Measurements from ENCODE around the gene DIO1. TPM values are rescaled to one million over a fixed set of nuclear protein-coding genes. Genes with fewer than 3 reads are reported as not detected.

Gene DIO1
- total RNA-seq, 1 experiment from 2014 or later: 0.28 TPM

GRCh38 chr1:53889304-53890298 lies 4.4 kb upstream of the DIO1 start, which contains the start of gene YIPF1:
Gene YIPF1, minus strand, starts transcription at chr1:53889797. Its CDS starts 860 bp downstream, at chr1:53888937.
- Histone ChIP-seq H3K27me3 (ENCODE audit: control insufficient read depth, insufficient read depth, low read length) (no peaks in the 10 kb centered on the region), H3K4me3 (ENCODE audit: low read depth in 2 of 2, low read length in 2 of 2) (peak within 1 kb of the TSS; percentile 81 to 98), H3K9me3 (ENCODE audit: control insufficient read depth, insufficient read depth, low read depth, low read length) (no peaks in the 10 kb centered on the region), H3K27ac (ENCODE audit: low read length) (peak within 1 kb of the TSS; percentile 89), H3K36me3 (ENCODE audit: control insufficient read depth, insufficient read depth, low read length) (peaks cover 4% of the 10 kb centered on the region; the same call in 1 of the 2 replicates), H3K4me1 (ENCODE audit: control insufficient read depth, insufficient read depth, low read length) (peaks cover 12% of the 10 kb centered on the region)
- DNase-seq (ENCODE audit: low read depth, low spot score) (peak; percentile 43), ATAC-seq (peak; percentile 100)
- intact Hi-C loops (cut with micrococcal nuclease; ENCODE audit: unreplicated experiment) (no loop called here), in situ Hi-C loops (cut with HindIII; ENCODE audit: low pct_unique_long_range_greater_than_20kb, low sequenced_read_pairs) (no loop called here)
- CTCF ChIA-PET: interaction anchor here (0.6 kb wide), 1 partner anchor 39 kb away, joined by 11 read pairs; no protein-coding TSS in a partner anchor
- POLR2A ChIA-PET: no interaction called here
- no peak for TF ChIP-seq CTCF (IDR thresholded peaks at IDR 0.05)
- TF ChIP-seq REST (IDR thresholded peaks at IDR 0.05; ENCODE audit: insufficient read depth in 1 of 2, low read depth in 2 of 2, low read length in 1 of 2): no peak
- peak; percentile 87; the same call in 1 of the 2 replicates for TF ChIP-seq SIN3A (IDR thresholded peaks at IDR 0.05; ENCODE audit: borderline replicate concordance, insufficient read depth, low read depth, low read length)
- TF ChIP-seq POLR2AphosphoS5 (IDR thresholded peaks at IDR 0.05; ENCODE audit: low read depth, low read length): peak; percentile 69; the same call in 1 of the 2 replicates
- no peak for TF ChIP-seq TCF7L2 (IDR thresholded peaks at IDR 0.05; ENCODE audit: low read depth, low read length)
- BruUV-seq (replicated peaks): no TSS peak

- ChIA-PET CTCF (no interaction called here), POLR2A (no interaction called here)
- intact Hi-C loops (cut with micrococcal nuclease; ENCODE audit: unreplicated experiment) (no loop called here), in situ Hi-C loops (cut with HindIII; ENCODE audit: low pct_unique_long_range_greater_than_20kb, low sequenced_read_pairs) (no loop called here)
- DNase-seq (ENCODE audit: low read depth, low spot score) (no peak), ATAC-seq (no peak)
- peaks cover 4% of the 10 kb centered on the region; the same call in 1 of the 2 replicates for H3K36me3 ChIP-seq (ENCODE audit: control insufficient read depth, insufficient read depth, low read length)
- H3K9me3 ChIP-seq (ENCODE audit: control insufficient read depth, insufficient read depth, low read depth, low read length): no peaks in the 10 kb centered on the region
- H3K27me3 ChIP-seq (ENCODE audit: control insufficient read depth, insufficient read depth, low read length): no peaks in the 10 kb centered on the region
- H3K4me3 ChIP-seq (ENCODE audit: low read depth in 2 of 2, low read length in 2 of 2): peak overlapping the region; percentile 81 to 98; a peak in 3 of 4 replicates
- TF ChIP-seq TCF7L2 (IDR thresholded peaks at IDR 0.05; ENCODE audit: low read depth, low read length): no peak
- TF ChIP-seq CTCF (IDR thresholded peaks at IDR 0.05): no peak
- TF ChIP-seq REST (IDR thresholded peaks at IDR 0.05; ENCODE audit: insufficient read depth in 1 of 2, low read depth in 2 of 2, low read length in 1 of 2): no peak
- H3K27ac ChIP-seq (ENCODE audit: low read length): peak overlapping the region; percentile 79
- peaks cover 12% of the 10 kb centered on the region for H3K4me1 ChIP-seq (ENCODE audit: control insufficient read depth, insufficient read depth, low read length)
- no TSS peak for BruUV-seq (replicated peaks)
These were observed 3.5 kb upstream of the DIO1 start for GRCh38 chr1:53890522-53890941.

Data from Panc1 (cell line).